HepG2 (cell line): ENCODE results near the gene SYT7. TPM values are rescaled to one million over a fixed set of nuclear protein-coding genes. Genes with fewer than 3 reads are reported as not detected.

Experiments used
- AGO1 ChIP-seq: fragments of 200-400 bp; formaldehyde crosslinking; IDR thresholded peaks from 2 replicates; pipeline ENCODE4 v1.6.1; 2017; ENCODE audit warnings: mild to moderate bottlenecking, low read depth, low read length, moderate library complexity; ENCODE audit not compliant: poor library complexity, severe bottlenecking
- ARHGAP35 ChIP-seq: sonication (generic); formaldehyde crosslinking; IDR thresholded peaks from 2 replicates; pipeline ENCODE4 v1.9.0; 2022; ENCODE audit warnings: mild to moderate bottlenecking, inconsistent platforms, moderate library complexity, missing genetic modification reagents, borderline replicate concordance
- CCAR2 ChIP-seq: fragments of 200-400 bp; formaldehyde crosslinking; optimal IDR thresholded peaks from 2 replicates; pipeline ENCODE3; 2018; ENCODE audit warnings: low read depth, mild to moderate bottlenecking, low read length, moderate library complexity
- EED ChIP-seq: sonication (generic); formaldehyde crosslinking; IDR thresholded peaks from 2 replicates; pipeline ENCODE4 v1.5.0; 2020; ENCODE audit warnings: mild to moderate bottlenecking, missing genetic modification reagents
- FOXP1 ChIP-seq, 2 experiments: fragments of 450-650 bp in 1 of 2; IDR thresholded peaks; 2 replicates each; pipeline ENCODE4 v1.6.1; 2017 to 2018; ENCODE audit warnings: antibody characterized with exemption in 1 of 2
- JUNB ChIP-seq: sonication (generic); formaldehyde crosslinking; IDR thresholded peaks from 2 replicates; pipeline ENCODE4 v1.8.0; 2022; ENCODE audit warnings: missing genetic modification reagents, mild to moderate bottlenecking, borderline replicate concordance
- MAFK ChIP-seq, 2 experiments: IDR thresholded peaks in 1 of 2; conservative IDR thresholded peaks in 1 of 2; 2 replicates each; pipeline ENCODE4 v1.6.1; 2011; ENCODE audit warnings: improper control_type of control experiment in 2 of 2, low read length in 2 of 2
- MED13 ChIP-seq: sonication (generic); formaldehyde crosslinking; IDR thresholded peaks from 2 replicates; pipeline ENCODE4 v1.5.0; 2020; ENCODE audit warnings: missing genetic modification reagents
- NR1H2 ChIP-seq: sonication (generic); formaldehyde crosslinking; IDR thresholded peaks from 2 replicates; pipeline ENCODE4 v1.8.1; 2022; ENCODE audit warnings: low read depth, missing genetic modification reagents, borderline replicate concordance
- NR3C1 ChIP-seq: sonication (generic); formaldehyde crosslinking; IDR thresholded peaks from 2 replicates; pipeline ENCODE4 v1.4.0; 2020; ENCODE audit warnings: missing genetic modification reagents
- RCOR2 ChIP-seq: IDR thresholded peaks from 2 replicates; pipeline ENCODE4 v1.6.1; 2016; ENCODE audit warnings: missing biosample characterization, missing genetic modification reagents
- SKI ChIP-seq: fragments of 450-650 bp; IDR thresholded peaks from one replicate; pipeline ENCODE4 v1.6.1; 2018; ENCODE audit warnings: mild to moderate bottlenecking; ENCODE audit not compliant: partially characterized antibody
- SOX5 ChIP-seq: IDR thresholded peaks from 2 replicates; pipeline ENCODE4 v1.6.1; 2016; ENCODE audit warnings: borderline replicate concordance
- TSC22D2 ChIP-seq: sonication (generic); formaldehyde crosslinking; IDR thresholded peaks from 2 replicates; pipeline ENCODE4 v1.5.1; 2020; ENCODE audit warnings: missing genetic modification reagents, mild to moderate bottlenecking, borderline replicate concordance
- ZFP36 ChIP-seq: fragments of 150-350 bp; IDR thresholded peaks from 2 replicates; pipeline ENCODE4 v1.6.1; 2018; ENCODE audit warnings: borderline replicate concordance, low read length, low read depth; ENCODE audit not compliant: partially characterized antibody
- ZKSCAN1 ChIP-seq: fragments of 150-350 bp; IDR thresholded peaks from 2 replicates; pipeline ENCODE4 v1.6.1; 2014; ENCODE audit warnings: low read length
- ZNF121 ChIP-seq: sonication (generic); formaldehyde crosslinking; IDR thresholded peaks from 2 replicates; pipeline ENCODE4 v1.5.0; 2020; ENCODE audit warnings: mild to moderate bottlenecking, missing genetic modification reagents
- ZNF20 ChIP-seq: sonication (generic); formaldehyde crosslinking; IDR thresholded peaks from 2 replicates; pipeline ENCODE4 v1.4.0; 2020; ENCODE audit warnings: mild to moderate bottlenecking, moderate library complexity, missing genetic modification reagents
- ZNF367 ChIP-seq: sonication (generic); formaldehyde crosslinking; IDR thresholded peaks from 2 replicates; pipeline ENCODE4 v1.4.0; 2020; ENCODE audit warnings: missing genetic modification reagents, borderline replicate concordance
- polyA plus RNA-seq, 8 experiments: library from polyadenylated mRNA; depleted of rRNA in 3 of 8; stranded (reverse) in 7 of 8; unstranded in 1 of 8; fragments of >200 nt; fragmentation: Illumina TruSeq in 4 of 8; extraction: Trizol in 4 of 8; gene quantifications; 2 replicates each; pipeline versions ENCODE4 v1.2.1 to v1.2.3, GENCODE V29; 2011 to 2016; ENCODE audit warnings: low read depth in 4 of 8, missing spikeins in 1 of 8, mixed read lengths in 1 of 8; ENCODE audit not compliant: insufficient read depth in 1 of 8
- total RNA-seq, 5 experiments: library from RNA; depleted of rRNA; stranded (reverse); fragments of >200 nt; fragmentation: Illumina TruSeq; extraction: Trizol; gene quantifications; 2 replicates each; pipeline ENCODE4 v1.2.3, GENCODE V29; 2016; ENCODE audit warnings: low read depth in 1 of 5
- TF ChIP-seq, protein P1 (sequence below): sonication (generic); formaldehyde crosslinking; IDR thresholded peaks from 2 replicates; pipeline ENCODE4 v1.8.0; 2022; ENCODE audit warnings: mild to moderate bottlenecking, missing genetic modification reagents; ENCODE audit not compliant: insufficient replicate concordance
- TF ChIP-seq, protein P2 (sequence below): IDR thresholded peaks from 2 replicates; pipeline ENCODE4 v1.6.1; 2016; ENCODE audit warnings: low read depth, control low read depth
- TF ChIP-seq, protein P3 (sequence below): sonication (generic); formaldehyde crosslinking; IDR thresholded peaks from 2 replicates; pipeline ENCODE4 v1.4.0; 2020; ENCODE audit warnings: missing genetic modification reagents
- TF ChIP-seq, protein P4 (sequence below): sonication (generic); formaldehyde crosslinking; IDR thresholded peaks from 2 replicates; pipeline ENCODE4 v1.4.0; 2020; ENCODE audit warnings: missing genetic modification reagents, borderline replicate concordance

The SYT7 gene
- total and polyA plus RNA-seq, 2 of the 13 experiments (the other 11 are each of a cell fraction or from before 2014, with no cell fraction given): 1.4 to 4.4 TPM

DNA sequence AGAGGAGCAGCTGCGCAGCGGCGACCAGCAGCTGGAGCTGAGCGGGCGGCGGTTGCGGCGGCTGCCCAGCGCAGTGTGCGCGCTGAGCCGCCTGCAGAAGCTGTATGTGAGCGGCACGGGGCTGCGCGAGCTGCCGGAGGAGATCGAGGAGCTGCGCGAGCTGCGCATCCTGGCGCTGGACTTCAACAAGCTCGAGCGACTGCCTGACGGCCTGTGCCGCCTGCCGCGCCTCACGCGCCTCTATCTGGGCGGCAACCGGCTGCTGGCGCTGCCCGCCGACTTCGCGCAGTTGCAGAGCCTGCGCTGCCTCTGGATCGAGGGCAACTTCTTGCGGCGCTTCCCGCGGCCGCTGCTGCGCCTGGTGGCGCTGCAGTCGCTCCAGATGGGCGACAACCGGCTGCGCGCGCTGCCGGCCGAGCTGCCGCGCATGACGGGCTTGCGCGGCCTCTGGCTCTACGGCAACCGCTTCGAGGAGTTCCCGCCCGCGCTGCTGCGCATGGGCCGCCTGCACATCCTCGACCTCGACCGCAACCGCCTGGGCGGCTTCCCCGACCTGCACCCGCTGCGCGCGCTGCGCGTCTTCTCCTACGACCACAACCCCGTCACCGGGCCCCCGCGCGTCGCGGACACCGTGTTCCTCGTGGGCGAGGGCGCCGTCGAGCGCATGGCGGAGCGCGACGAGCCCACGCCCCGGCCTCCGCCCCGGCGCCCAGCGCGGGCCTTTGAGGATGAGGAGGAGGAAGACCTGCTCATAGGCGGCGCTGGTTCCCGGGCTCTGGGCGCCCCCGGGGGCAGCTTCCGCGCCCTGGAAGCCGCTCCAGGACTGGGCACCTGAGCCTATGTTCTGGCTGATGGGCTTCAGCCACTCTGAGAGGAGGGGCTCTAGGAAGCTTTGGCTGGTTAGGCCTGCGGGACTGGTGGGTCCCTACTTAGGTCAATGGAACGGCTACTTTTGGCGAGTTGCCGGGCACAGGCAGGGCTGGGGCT is 71.5 kb downstream of the SYT7 start (continued):
- TF ChIP-seq, protein P1, sequence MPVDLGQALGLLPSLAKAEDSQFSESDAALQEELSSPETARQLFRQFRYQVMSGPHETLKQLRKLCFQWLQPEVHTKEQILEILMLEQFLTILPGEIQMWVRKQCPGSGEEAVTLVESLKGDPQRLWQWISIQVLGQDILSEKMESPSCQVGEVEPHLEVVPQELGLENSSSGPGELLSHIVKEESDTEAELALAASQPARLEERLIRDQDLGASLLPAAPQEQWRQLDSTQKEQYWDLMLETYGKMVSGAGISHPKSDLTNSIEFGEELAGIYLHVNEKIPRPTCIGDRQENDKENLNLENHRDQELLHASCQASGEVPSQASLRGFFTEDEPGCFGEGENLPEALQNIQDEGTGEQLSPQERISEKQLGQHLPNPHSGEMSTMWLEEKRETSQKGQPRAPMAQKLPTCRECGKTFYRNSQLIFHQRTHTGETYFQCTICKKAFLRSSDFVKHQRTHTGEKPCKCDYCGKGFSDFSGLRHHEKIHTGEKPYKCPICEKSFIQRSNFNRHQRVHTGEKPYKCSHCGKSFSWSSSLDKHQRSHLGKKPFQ (CRISPR knock-in tag): no peak
- TF ChIP-seq, protein P2, sequence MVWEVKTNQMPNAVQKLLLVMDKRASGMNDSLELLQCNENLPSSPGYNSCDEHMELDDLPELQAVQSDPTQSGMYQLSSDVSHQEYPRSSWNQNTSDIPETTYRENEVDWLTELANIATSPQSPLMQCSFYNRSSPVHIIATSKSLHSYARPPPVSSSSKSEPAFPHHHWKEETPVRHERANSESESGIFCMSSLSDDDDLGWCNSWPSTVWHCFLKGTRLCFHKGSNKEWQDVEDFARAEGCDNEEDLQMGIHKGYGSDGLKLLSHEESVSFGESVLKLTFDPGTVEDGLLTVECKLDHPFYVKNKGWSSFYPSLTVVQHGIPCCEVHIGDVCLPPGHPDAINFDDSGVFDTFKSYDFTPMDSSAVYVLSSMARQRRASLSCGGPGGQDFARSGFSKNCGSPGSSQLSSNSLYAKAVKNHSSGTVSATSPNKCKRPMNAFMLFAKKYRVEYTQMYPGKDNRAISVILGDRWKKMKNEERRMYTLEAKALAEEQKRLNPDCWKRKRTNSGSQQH (CRISPR knock-in tag): no peak
- TF ChIP-seq TSC22D2 (0 out of 2 replicates have a peak, but pooled peaks have one; percentile 71), AGO1 (no peak), NR3C1 (CRISPR knock-in tag) (no peak), ARHGAP35 (CRISPR knock-in tag) (no peak), ZNF367 (CRISPR knock-in tag) (no peak), ZFP36 (no peak), MED13 (peak; percentile 69; the same call in 1 of the 2 replicates), ZKSCAN1 (no peak), ZNF121 (CRISPR knock-in tag) (no peak), NR1H2 (no peak), SOX5 (no peak; the same call in 1 of the 2 replicates), EED (CRISPR knock-in tag) (no peak), CCAR2 (no peak), SKI (no peak), RCOR2 (no peak), MAFK (conservative IDR thresholded peaks at IDR 0.05 in 1 of 2, IDR thresholded peaks at IDR 0.05 in 1 of 2; ENCODE audit: low read length in 2 of 2) (no peak), JUNB (no peak), ZNF20 (CRISPR knock-in tag) (no peak), FOXP1 (IDR thresholded peaks at IDR 0.05) (no peak), FOXP1 (CRISPR knock-in tag; IDR thresholded peaks at IDR 0.05) (no peak)
- TF ChIP-seq, protein P3, sequence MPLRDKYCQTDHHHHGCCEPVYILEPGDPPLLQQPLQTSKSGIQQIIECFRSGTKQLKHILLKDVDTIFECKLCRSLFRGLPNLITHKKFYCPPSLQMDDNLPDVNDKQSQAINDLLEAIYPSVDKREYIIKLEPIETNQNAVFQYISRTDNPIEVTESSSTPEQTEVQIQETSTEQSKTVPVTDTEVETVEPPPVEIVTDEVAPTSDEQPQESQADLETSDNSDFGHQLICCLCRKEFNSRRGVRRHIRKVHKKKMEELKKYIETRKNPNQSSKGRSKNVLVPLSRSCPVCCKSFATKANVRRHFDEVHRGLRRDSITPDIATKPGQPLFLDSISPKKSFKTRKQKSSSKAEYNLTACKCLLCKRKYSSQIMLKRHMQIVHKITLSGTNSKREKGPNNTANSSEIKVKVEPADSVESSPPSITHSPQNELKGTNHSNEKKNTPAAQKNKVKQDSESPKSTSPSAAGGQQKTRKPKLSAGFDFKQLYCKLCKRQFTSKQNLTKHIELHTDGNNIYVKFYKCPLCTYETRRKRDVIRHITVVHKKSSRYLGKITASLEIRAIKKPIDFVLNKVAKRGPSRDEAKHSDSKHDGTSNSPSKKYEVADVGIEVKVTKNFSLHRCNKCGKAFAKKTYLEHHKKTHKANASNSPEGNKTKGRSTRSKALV: peak; percentile 100
- TF ChIP-seq, protein P4, sequence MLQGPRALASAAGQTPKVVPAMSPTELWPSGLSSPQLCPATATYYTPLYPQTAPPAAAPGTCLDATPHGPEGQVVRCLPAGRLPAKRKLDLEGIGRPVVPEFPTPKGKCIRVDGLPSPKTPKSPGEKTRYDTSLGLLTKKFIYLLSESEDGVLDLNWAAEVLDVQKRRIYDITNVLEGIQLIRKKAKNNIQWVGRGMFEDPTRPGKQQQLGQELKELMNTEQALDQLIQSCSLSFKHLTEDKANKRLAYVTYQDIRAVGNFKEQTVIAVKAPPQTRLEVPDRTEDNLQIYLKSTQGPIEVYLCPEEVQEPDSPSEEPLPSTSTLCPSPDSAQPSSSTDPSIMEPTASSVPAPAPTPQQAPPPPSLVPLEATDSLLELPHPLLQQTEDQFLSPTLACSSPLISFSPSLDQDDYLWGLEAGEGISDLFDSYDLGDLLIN (CRISPR knock-in tag): no peak
